SH-SY5Y (cell line): ENCODE results near the gene CRYBG1.

Source experiments
- GATA2 ChIP-seq: IDR thresholded peaks from 2 replicates; pipeline ENCODE4 v1.6.1; 2011; ENCODE audit warnings: mild to moderate bottlenecking, low read depth, low read length
- GATA3 ChIP-seq: IDR thresholded peaks from 2 replicates; pipeline ENCODE4 v1.6.1; 2011; ENCODE audit warnings: low read depth, mild to moderate bottlenecking, low read length, moderate library complexity

DNA sequence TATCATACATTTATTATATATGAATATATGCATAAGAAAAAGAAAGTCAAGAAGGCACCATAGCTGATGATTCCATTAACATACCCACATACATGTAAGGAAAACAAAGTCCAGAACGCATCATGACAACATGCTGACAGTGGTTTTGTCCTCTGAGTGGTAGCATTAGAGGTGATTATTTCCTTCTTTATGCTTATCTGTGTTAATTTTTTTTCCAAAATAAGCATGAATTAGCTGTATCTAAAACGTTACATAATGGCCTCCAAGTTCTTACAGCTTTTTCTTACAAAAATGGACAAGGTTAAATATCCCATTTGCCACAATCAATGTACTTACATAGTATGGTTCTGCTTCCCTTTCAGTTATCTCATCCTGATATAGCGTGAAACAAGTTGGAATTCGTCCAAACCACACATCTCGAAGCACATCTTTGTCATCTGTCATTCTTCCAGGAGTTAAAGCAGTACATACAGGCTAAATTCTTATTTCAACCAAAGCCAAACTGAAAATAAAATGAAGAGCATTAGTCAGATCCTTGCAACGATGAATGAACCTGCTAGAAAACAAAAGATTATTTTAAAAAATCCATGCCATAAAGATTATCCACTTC lies 44.6 kb upstream of the CRYBG1 start:
- TF ChIP-seq GATA2 (no peak), GATA3 (no peak)
